Osteocyte (in vitro differentiated cells): ENCODE data around the gene ZFHX2. TPM values are rescaled to one million over a fixed set of nuclear protein-coding genes. Genes with fewer than 3 reads are reported as not detected.

Experiments
- DNase-seq: peaks from one replicate; pipeline ENCODE4 v3.0.0; 2021; ENCODE audit warnings: mixed read lengths; ENCODE audit not compliant: unreplicated experiment; ENCODE audit errors: extremely low spot score
- H3K27ac Mint-ChIP-seq: one replicate; pipeline ENCODE4 v1.8.0; 2021; ENCODE audit warnings: mild to moderate bottlenecking, mixed read lengths; ENCODE audit not compliant: unreplicated experiment
- H3K27me3 Mint-ChIP-seq: one replicate; pipeline ENCODE4 v1.8.0; 2021; ENCODE audit warnings: mixed read lengths; ENCODE audit not compliant: unreplicated experiment
- H3K36me3 Mint-ChIP-seq: one replicate; pipeline ENCODE4 v1.8.0; 2021; ENCODE audit warnings: mixed read lengths; ENCODE audit not compliant: unreplicated experiment
- H3K4me1 Mint-ChIP-seq: one replicate; pipeline ENCODE4 v1.8.0; 2021; ENCODE audit warnings: mixed read lengths; ENCODE audit not compliant: unreplicated experiment
- H3K4me3 Mint-ChIP-seq: one replicate; pipeline ENCODE4 v1.8.0; 2021; ENCODE audit warnings: mild to moderate bottlenecking, moderate library complexity, mixed read lengths; ENCODE audit not compliant: unreplicated experiment
- H3K9me3 Mint-ChIP-seq: one replicate; pipeline ENCODE4 v1.8.0; 2021; ENCODE audit warnings: mixed read lengths; ENCODE audit not compliant: unreplicated experiment
- CTCF ChIP-seq: fragments of 200-600 bp; sonication (generic); IDR thresholded peaks from 2 replicates; pipeline ENCODE4 v1.5.0; 2021; ENCODE audit warnings: antibody characterized with exemption, mild to moderate bottlenecking, moderate library complexity
- total RNA-seq: library from RNA; stranded (reverse); gene quantifications from 2 replicates; pipeline ENCODE4 v1.2.1, GENCODE V29; 2021

ZFHX2 gene
- total RNA-seq, 1 donor from 2014 or later = 5.7 TPM

- H3K36me3 Mint-ChIP-seq = no peaks in the 10 kb centered on the region
- H3K4me3 Mint-ChIP-seq = no peak overlapping the region
- H3K27ac Mint-ChIP-seq = no peak overlapping the region
- TF ChIP-seq CTCF = no peak
- H3K27me3 Mint-ChIP-seq = no peaks in the 10 kb centered on the region
- H3K4me1 Mint-ChIP-seq = peaks cover 2% of the 10 kb centered on the region
- DNase-seq = no peak
- no peaks in the 10 kb centered on the region for H3K9me3 Mint-ChIP-seq
Observed at GRCh38 chr14:23536494-23536893, 15.1 kb downstream of the ZFHX2 start.

GRCh38 chr14:23535943-23536342 lies 15.6 kb downstream of the ZFHX2 start:
- Mint-ChIP-seq H3K27me3 (no peaks in the 10 kb centered on the region), H3K36me3 (no peaks in the 10 kb centered on the region), H3K9me3 (no peaks in the 10 kb centered on the region), H3K4me3 (no peak overlapping the region), H3K27ac (no peak overlapping the region), H3K4me1 (peaks cover 2% of the 10 kb centered on the region)
- no peak for DNase-seq
- TF ChIP-seq CTCF = no peak

GRCh38 chr14:23533652-23534435 lies 17.7 kb downstream of the ZFHX2 start:
- no peak overlapping the region for H3K27ac Mint-ChIP-seq
- no peak overlapping the region for H3K4me3 Mint-ChIP-seq
- DNase-seq = no peak
- H3K9me3 Mint-ChIP-seq = no peaks in the 10 kb centered on the region
- no peak for TF ChIP-seq CTCF
- no peaks in the 10 kb centered on the region for H3K4me1 Mint-ChIP-seq
- H3K36me3 Mint-ChIP-seq = no peaks in the 10 kb centered on the region
- H3K27me3 Mint-ChIP-seq = no peaks in the 10 kb centered on the region

- H3K27me3 Mint-ChIP-seq = no peaks in the 10 kb centered on the region
- H3K4me1 Mint-ChIP-seq = no peaks in the 10 kb centered on the region
- H3K4me3 Mint-ChIP-seq = no peak overlapping the region
- DNase-seq = no peak
- no peaks in the 10 kb centered on the region for H3K9me3 Mint-ChIP-seq
- TF ChIP-seq CTCF = no peak
- no peak overlapping the region for H3K27ac Mint-ChIP-seq
- H3K36me3 Mint-ChIP-seq = no peaks in the 10 kb centered on the region
Observed at GRCh38 chr14:23532658-23533057, 18.9 kb downstream of the ZFHX2 start.

GRCh38 chr14:23531391-23531790 lies 20.2 kb downstream of the ZFHX2 start:
- Mint-ChIP-seq H3K27me3 (no peaks in the 10 kb centered on the region), H3K4me3 (no peak overlapping the region), H3K27ac (no peak overlapping the region), H3K4me1 (no peaks in the 10 kb centered on the region), H3K9me3 (no peaks in the 10 kb centered on the region), H3K36me3 (peaks cover under 1% of the 10 kb centered on the region)
- no peak for DNase-seq
- no peak for TF ChIP-seq CTCF
